ENCODE data around the gene CHST8.
"Not testable (repeated sequence)": the region's sequence is repeated elsewhere in the genome, so short reads cannot be mapped to it uniquely, and the experiment has no call there.

The CHST8 gene

GRCh38 chr19:33815380-33816340, 193.9 kb downstream of the CHST8 start:
- TF ChIP-seq, protein P1, sequence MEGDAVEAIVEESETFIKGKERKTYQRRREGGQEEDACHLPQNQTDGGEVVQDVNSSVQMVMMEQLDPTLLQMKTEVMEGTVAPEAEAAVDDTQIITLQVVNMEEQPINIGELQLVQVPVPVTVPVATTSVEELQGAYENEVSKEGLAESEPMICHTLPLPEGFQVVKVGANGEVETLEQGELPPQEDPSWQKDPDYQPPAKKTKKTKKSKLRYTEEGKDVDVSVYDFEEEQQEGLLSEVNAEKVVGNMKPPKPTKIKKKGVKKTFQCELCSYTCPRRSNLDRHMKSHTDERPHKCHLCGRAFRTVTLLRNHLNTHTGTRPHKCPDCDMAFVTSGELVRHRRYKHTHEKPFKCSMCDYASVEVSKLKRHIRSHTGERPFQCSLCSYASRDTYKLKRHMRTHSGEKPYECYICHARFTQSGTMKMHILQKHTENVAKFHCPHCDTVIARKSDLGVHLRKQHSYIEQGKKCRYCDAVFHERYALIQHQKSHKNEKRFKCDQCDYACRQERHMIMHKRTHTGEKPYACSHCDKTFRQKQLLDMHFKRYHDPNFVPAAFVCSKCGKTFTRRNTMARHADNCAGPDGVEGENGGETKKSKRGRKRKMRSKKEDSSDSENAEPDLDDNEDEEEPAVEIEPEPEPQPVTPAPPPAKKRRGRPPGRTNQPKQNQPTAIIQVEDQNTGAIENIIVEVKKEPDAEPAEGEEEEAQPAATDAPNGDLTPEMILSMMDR (IDR thresholded peaks at IDR 0.05; ENCODE audit: low read depth, low read length) = no peak
- H3K4me3 ChIP-seq (ENCODE audit: low read depth, low read length) = no peak overlapping the region

- TF ChIP-seq, protein P1 (IDR thresholded peaks at IDR 0.05; ENCODE audit: low read depth, low read length) = no peak
- H3K4me3 ChIP-seq (ENCODE audit: low read depth, low read length) = no peak overlapping the region
Measured at GRCh38 chr19:33818411-33818810, 196.7 kb downstream of the CHST8 start.

GRCh38 chr19:33819078-33819477, 197.3 kb downstream of the CHST8 start:
- H3K4me3 ChIP-seq (ENCODE audit: low read depth, low read length) = not testable (repeated sequence)

GRCh38 chr19:33819506-33819879, 197.7 kb downstream of the CHST8 start:
- TF ChIP-seq, protein P1 (IDR thresholded peaks at IDR 0.05; ENCODE audit: low read depth, low read length) = no peak
- no peak overlapping the region for H3K4me3 ChIP-seq (ENCODE audit: low read depth, low read length)

GRCh38 chr19:33819880-33820781, 198.4 kb downstream of the CHST8 start:
- TF ChIP-seq, protein P1 (IDR thresholded peaks at IDR 0.05; ENCODE audit: low read depth, low read length) = no peak
- H3K4me3 ChIP-seq (ENCODE audit: low read depth, low read length) = no peak overlapping the region

DNA sequence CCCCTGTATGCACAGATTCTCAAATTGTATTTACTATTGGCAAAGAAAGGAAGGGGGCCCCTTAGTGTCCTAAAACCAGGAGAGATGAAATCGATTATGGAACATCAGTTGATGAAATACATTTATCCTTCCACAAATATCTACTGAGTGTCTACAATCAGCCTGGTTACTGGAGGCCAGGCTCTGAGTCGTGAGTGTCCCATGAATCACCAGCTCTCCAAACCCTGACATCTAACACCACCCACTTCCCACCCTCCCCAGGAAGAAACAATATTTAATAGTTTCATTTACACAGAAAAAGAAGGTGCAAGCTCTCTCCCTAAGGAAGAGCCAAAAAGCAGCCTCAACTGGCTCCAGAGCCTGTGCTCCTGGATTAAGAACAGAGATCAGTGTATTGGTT, 200.1 kb downstream of the CHST8 start:
- TF ChIP-seq, protein P1 (IDR thresholded peaks at IDR 0.05; ENCODE audit: low read depth, low read length) = no peak
- H3K4me3 ChIP-seq (ENCODE audit: low read depth, low read length) = no peak overlapping the region
